GM23338 (cell line): ENCODE measurements around the gene MEGF9. TPM values are rescaled to one million over a fixed set of nuclear protein-coding genes. Genes with fewer than 3 reads are reported as not detected.

Source experiments
- ATAC-seq: fragments of 200-7000 bp; cut with Tn5 transposase; 3 replicates; pipeline ENCODE4 v1.9.1; 2020
- DNase-seq: peaks from one replicate; pipeline ENCODE4 v3.0.0-alpha.2; 2015; ENCODE audit warnings: low spot score
- H2AFZ ChIP-seq: fragments of 200-600 bp; sonication (generic); 2 replicates; pipeline ENCODE4 v1.8.0; 2016; ENCODE audit warnings: antibody characterized with exemption, mild to moderate bottlenecking, moderate library complexity
- H3F3A ChIP-seq: fragments of 200-600 bp; sonication (generic); replicated peaks from 2 replicates; pipeline ENCODE4 v1.8.0; 2017; ENCODE audit warnings: antibody characterized with exemption, mixed run types, low read depth
- H3K27ac ChIP-seq: fragments of 200-600 bp; sonication (generic); 2 replicates; pipeline ENCODE4 v1.6.1; 2016; ENCODE audit warnings: low read depth
- H3K27me3 ChIP-seq: fragments of 200-600 bp; sonication (generic); 2 replicates; pipeline ENCODE4 v1.8.0; 2016; ENCODE audit warnings: mild to moderate bottlenecking, mixed run types, moderate library complexity; ENCODE audit not compliant: insufficient read depth
- H3K36me3 ChIP-seq: fragments of 200-600 bp; sonication (generic); 2 replicates; pipeline ENCODE4 v1.8.0; 2016; ENCODE audit warnings: mild to moderate bottlenecking; ENCODE audit not compliant: insufficient read depth
- H3K4me1 ChIP-seq: fragments of 200-600 bp; sonication (generic); 2 replicates; pipeline ENCODE4 v1.8.0; 2016; ENCODE audit warnings: mild to moderate bottlenecking, moderate library complexity; ENCODE audit not compliant: insufficient read depth
- H3K4me2 ChIP-seq: fragments of 200-600 bp; sonication (generic); 2 replicates; pipeline ENCODE4 v1.7.1; 2017; ENCODE audit warnings: mixed run types
- H3K4me3 ChIP-seq: fragments of 200-600 bp; sonication (generic); 2 replicates; pipeline ENCODE4 v1.6.1; 2016; ENCODE audit warnings: mixed run types
- H3K79me2 ChIP-seq: fragments of 200-600 bp; sonication (generic); replicated peaks from 2 replicates; pipeline ENCODE4 v1.8.0; 2017; ENCODE audit warnings: mild to moderate bottlenecking; ENCODE audit not compliant: insufficient read depth
- H3K9me2 ChIP-seq: fragments of 200-600 bp; sonication (generic); 2 replicates; pipeline ENCODE4 v1.8.0; 2017; ENCODE audit not compliant: insufficient read depth
- H4K20me1 ChIP-seq: fragments of 200-600 bp; sonication (generic); replicated peaks from 2 replicates; pipeline ENCODE4 v1.8.0; 2017; ENCODE audit warnings: mild to moderate bottlenecking; ENCODE audit not compliant: insufficient read depth
- H3K27ac Mint-ChIP-seq: 2 replicates; pipeline ENCODE4 v1.8.0; 2020; ENCODE audit warnings: inconsistent platforms, mild to moderate bottlenecking, moderate library complexity, mixed read lengths
- H3K27me3 Mint-ChIP-seq: 3 replicates; pipeline ENCODE4 v1.8.0; 2022; ENCODE audit warnings: low read depth, mild to moderate bottlenecking, moderate library complexity, mixed read lengths, inconsistent platforms; ENCODE audit not compliant: insufficient read depth, poor library complexity
- H3K36me3 Mint-ChIP-seq: 3 replicates; pipeline ENCODE4 v1.8.0; 2021; ENCODE audit warnings: low read depth, mild to moderate bottlenecking, inconsistent platforms, moderate library complexity, mixed read lengths
- H3K4me1 Mint-ChIP-seq: 3 replicates; pipeline ENCODE4 v1.8.0; 2020; ENCODE audit warnings: mild to moderate bottlenecking, inconsistent platforms, mixed read lengths
- H3K4me3 Mint-ChIP-seq: 3 replicates; pipeline ENCODE4 v1.8.0; 2021; ENCODE audit warnings: moderate library complexity, mild to moderate bottlenecking, inconsistent platforms, mixed read lengths
- H3K9me3 Mint-ChIP-seq: 3 replicates; pipeline ENCODE4 v1.8.0; 2020; ENCODE audit warnings: moderate library complexity, mild to moderate bottlenecking, inconsistent platforms, mixed read lengths
- EZH2 ChIP-seq: fragments of 200-600 bp; sonication (generic); IDR thresholded peaks from one replicate; pipeline ENCODE4 v1.8.0; 2017; ENCODE audit warnings: antibody characterized with exemption, mild to moderate bottlenecking, low read depth; ENCODE audit not compliant: unreplicated experiment
- EZH2phosphoT487 ChIP-seq: fragments of 200-600 bp; sonication (generic); IDR thresholded peaks from one replicate; pipeline ENCODE4 v1.8.1; 2018; ENCODE audit warnings: antibody characterized with exemption; ENCODE audit not compliant: unreplicated experiment
- JUNB ChIP-seq: IDR thresholded peaks from one replicate; pipeline ENCODE4 v1.6.1; 2016; ENCODE audit warnings: antibody characterized with exemption; ENCODE audit not compliant: unreplicated experiment
- NANOG ChIP-seq: IDR thresholded peaks from 2 replicates; pipeline ENCODE4 v1.6.1; 2016; ENCODE audit warnings: antibody characterized with exemption, borderline replicate concordance
- POLR2AphosphoS5 ChIP-seq: IDR thresholded peaks from 2 replicates; pipeline ENCODE4 v1.6.1; 2016; ENCODE audit warnings: antibody characterized with exemption, low read depth
- STAT1 ChIP-seq: IDR thresholded peaks from one replicate; pipeline ENCODE4 v1.6.1; 2016; ENCODE audit warnings: antibody characterized with exemption; ENCODE audit not compliant: unreplicated experiment
- polyA plus RNA-seq: library from polyadenylated mRNA; unstranded; fragments of >200 nt; fragmentation: Nextera tagmentation; extraction: Ambion mirVana; gene quantifications from 2 replicates; pipeline ENCODE4 v1.2.1, GENCODE V29; 2016
- total RNA-seq: library from RNA; depleted of rRNA; stranded (reverse); fragments of >200 nt; shearing (Covaris generic); gene quantifications from 2 replicates; pipeline ENCODE4 v1.2.3, GENCODE V29; 2014
- TF ChIP-seq, protein P1 (sequence below): fragments of 250-450 bp; sonication (Bioruptor Pico); IDR thresholded peaks from 2 replicates; pipeline ENCODE4 v1.5.0; 2020; ENCODE audit warnings: mild to moderate bottlenecking, moderate library complexity
- TF ChIP-seq, protein P2 (sequence below): IDR thresholded peaks from one replicate; pipeline ENCODE4 v1.6.1; 2018; ENCODE audit warnings: antibody characterized with exemption; ENCODE audit not compliant: unreplicated experiment
- TF ChIP-seq, protein P3 (sequence below), 2 experiments: fragments of 200-600 bp in 1 of 2; sonication (generic) in 1 of 2; conservative IDR thresholded peaks; 2 replicates each; pipeline versions ENCODE4 v1.5.1 to v1.6.1; 2016 to 2017; ENCODE audit warnings: antibody characterized with exemption in 2 of 2, low read depth in 2 of 2, mild to moderate bottlenecking in 2 of 2, moderate library complexity in 1 of 2
- TF ChIP-seq, protein P4 (sequence below): IDR thresholded peaks from 2 replicates; pipeline ENCODE4 v1.6.1; 2016; ENCODE audit warnings: antibody characterized with exemption

Gene MEGF9
- total and polyA plus RNA-seq, 2 experiments from 2014 or later = 0.87 to 1.6 TPM

DNA sequence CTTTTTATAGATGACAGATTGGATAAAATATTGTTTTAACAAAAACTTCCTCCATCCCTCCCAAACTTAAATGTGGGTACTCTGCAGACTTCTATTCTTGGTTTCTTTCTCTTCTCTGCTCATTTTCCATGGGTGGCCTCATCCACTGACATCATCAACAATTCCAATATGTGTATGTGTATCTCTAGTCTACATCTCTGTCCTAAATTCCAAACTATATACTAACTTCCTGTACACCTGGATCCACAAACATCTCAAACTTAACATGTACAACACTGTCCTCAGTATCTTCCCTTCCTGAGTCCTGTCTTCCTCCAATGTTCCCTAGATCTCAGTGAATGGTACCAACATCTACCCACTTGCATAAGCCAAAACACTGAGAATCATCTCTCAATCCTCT, 105.8 kb downstream of the MEGF9 start:
- Histone ChIP-seq H3K4me3 (no peak overlapping the region), H2AFZ (no peak overlapping the region), H4K20me1 (no peaks in the 10 kb centered on the region), H3K9me2 (no peaks in the 10 kb centered on the region), H3K4me1 (no peaks in the 10 kb centered on the region), H3F3A (no peaks in the 10 kb centered on the region), H3K36me3 (no peaks in the 10 kb centered on the region), H3K27ac (no peak overlapping the region), H3K27me3 (no peaks in the 10 kb centered on the region), H3K4me2 (no peak overlapping the region), H3K79me2 (no peaks in the 10 kb centered on the region)
- TF ChIP-seq EZH2phosphoT487 (no peak), NANOG (no peak), POLR2AphosphoS5 (no peak), EZH2 (no peak), JUNB (no peak), STAT1 (no peak)
- TF ChIP-seq, protein P1, sequence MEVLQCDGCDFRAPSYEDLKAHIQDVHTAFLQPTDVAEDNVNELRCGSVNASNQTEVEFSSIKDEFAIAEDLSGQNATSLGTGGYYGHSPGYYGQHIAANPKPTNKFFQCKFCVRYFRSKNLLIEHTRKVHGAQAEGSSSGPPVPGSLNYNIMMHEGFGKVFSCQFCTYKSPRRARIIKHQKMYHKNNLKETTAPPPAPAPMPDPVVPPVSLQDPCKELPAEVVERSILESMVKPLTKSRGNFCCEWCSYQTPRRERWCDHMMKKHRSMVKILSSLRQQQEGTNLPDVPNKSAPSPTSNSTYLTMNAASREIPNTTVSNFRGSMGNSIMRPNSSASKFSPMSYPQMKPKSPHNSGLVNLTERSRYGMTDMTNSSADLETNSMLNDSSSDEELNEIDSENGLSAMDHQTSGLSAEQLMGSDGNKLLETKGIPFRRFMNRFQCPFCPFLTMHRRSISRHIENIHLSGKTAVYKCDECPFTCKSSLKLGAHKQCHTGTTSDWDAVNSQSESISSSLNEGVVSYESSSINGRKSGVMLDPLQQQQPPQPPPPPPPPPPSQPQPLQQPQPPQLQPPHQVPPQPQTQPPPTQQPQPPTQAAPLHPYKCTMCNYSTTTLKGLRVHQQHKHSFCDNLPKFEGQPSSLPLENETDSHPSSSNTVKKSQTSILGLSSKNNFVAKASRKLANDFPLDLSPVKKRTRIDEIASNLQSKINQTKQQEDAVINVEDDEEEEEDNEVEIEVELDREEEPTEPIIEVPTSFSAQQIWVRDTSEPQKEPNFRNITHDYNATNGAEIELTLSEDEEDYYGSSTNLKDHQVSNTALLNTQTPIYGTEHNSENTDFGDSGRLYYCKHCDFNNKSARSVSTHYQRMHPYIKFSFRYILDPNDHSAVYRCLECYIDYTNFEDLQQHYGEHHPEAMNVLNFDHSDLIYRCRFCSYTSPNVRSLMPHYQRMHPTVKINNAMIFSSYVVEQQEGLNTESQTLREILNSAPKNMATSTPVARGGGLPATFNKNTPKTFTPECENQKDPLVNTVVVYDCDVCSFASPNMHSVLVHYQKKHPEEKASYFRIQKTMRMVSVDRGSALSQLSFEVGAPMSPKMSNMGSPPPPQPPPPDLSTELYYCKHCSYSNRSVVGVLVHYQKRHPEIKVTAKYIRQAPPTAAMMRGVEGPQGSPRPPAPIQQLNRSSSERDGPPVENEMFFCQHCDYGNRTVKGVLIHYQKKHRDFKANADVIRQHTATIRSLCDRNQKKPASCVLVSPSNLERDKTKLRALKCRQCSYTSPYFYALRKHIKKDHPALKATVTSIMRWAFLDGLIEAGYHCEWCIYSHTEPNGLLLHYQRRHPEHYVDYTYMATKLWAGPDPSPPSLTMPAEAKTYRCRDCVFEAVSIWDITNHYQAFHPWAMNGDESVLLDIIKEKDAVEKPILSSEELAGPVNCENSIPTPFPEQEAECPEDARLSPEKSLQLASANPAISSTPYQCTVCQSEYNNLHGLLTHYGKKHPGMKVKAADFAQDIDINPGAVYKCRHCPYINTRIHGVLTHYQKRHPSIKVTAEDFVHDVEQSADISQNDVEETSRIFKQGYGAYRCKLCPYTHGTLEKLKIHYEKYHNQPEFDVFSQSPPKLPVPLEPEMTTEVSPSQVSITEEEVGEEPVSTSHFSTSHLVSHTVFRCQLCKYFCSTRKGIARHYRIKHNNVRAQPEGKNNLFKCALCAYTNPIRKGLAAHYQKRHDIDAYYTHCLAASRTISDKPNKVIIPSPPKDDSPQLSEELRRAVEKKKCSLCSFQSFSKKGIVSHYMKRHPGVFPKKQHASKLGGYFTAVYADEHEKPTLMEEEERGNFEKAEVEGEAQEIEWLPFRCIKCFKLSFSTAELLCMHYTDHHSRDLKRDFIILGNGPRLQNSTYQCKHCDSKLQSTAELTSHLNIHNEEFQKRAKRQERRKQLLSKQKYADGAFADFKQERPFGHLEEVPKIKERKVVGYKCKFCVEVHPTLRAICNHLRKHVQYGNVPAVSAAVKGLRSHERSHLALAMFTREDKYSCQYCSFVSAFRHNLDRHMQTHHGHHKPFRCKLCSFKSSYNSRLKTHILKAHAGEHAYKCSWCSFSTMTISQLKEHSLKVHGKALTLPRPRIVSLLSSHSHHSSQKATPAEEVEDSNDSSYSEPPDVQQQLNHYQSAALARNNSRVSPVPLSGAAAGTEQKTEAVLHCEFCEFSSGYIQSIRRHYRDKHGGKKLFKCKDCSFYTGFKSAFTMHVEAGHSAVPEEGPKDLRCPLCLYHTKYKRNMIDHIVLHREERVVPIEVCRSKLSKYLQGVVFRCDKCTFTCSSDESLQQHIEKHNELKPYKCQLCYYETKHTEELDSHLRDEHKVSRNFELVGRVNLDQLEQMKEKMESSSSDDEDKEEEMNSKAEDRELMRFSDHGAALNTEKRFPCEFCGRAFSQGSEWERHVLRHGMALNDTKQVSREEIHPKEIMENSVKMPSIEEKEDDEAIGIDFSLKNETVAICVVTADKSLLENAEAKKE (CRISPR knock-in tag) = no peak
- TF ChIP-seq, protein P2, sequence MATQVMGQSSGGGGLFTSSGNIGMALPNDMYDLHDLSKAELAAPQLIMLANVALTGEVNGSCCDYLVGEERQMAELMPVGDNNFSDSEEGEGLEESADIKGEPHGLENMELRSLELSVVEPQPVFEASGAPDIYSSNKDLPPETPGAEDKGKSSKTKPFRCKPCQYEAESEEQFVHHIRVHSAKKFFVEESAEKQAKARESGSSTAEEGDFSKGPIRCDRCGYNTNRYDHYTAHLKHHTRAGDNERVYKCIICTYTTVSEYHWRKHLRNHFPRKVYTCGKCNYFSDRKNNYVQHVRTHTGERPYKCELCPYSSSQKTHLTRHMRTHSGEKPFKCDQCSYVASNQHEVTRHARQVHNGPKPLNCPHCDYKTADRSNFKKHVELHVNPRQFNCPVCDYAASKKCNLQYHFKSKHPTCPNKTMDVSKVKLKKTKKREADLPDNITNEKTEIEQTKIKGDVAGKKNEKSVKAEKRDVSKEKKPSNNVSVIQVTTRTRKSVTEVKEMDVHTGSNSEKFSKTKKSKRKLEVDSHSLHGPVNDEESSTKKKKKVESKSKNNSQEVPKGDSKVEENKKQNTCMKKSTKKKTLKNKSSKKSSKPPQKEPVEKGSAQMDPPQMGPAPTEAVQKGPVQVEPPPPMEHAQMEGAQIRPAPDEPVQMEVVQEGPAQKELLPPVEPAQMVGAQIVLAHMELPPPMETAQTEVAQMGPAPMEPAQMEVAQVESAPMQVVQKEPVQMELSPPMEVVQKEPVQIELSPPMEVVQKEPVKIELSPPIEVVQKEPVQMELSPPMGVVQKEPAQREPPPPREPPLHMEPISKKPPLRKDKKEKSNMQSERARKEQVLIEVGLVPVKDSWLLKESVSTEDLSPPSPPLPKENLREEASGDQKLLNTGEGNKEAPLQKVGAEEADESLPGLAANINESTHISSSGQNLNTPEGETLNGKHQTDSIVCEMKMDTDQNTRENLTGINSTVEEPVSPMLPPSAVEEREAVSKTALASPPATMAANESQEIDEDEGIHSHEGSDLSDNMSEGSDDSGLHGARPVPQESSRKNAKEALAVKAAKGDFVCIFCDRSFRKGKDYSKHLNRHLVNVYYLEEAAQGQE = no peak
- TF ChIP-seq, protein P3, sequence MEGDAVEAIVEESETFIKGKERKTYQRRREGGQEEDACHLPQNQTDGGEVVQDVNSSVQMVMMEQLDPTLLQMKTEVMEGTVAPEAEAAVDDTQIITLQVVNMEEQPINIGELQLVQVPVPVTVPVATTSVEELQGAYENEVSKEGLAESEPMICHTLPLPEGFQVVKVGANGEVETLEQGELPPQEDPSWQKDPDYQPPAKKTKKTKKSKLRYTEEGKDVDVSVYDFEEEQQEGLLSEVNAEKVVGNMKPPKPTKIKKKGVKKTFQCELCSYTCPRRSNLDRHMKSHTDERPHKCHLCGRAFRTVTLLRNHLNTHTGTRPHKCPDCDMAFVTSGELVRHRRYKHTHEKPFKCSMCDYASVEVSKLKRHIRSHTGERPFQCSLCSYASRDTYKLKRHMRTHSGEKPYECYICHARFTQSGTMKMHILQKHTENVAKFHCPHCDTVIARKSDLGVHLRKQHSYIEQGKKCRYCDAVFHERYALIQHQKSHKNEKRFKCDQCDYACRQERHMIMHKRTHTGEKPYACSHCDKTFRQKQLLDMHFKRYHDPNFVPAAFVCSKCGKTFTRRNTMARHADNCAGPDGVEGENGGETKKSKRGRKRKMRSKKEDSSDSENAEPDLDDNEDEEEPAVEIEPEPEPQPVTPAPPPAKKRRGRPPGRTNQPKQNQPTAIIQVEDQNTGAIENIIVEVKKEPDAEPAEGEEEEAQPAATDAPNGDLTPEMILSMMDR (conservative IDR thresholded peaks at IDR 0.05; ENCODE audit: low read depth in 2 of 2) = no peak
- TF ChIP-seq, protein P4, sequence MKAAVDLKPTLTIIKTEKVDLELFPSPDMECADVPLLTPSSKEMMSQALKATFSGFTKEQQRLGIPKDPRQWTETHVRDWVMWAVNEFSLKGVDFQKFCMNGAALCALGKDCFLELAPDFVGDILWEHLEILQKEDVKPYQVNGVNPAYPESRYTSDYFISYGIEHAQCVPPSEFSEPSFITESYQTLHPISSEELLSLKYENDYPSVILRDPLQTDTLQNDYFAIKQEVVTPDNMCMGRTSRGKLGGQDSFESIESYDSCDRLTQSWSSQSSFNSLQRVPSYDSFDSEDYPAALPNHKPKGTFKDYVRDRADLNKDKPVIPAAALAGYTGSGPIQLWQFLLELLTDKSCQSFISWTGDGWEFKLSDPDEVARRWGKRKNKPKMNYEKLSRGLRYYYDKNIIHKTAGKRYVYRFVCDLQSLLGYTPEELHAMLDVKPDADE = no peak
- Mint-ChIP-seq H3K36me3 (no peaks in the 10 kb centered on the region), H3K27ac (no peak overlapping the region), H3K9me3 (no peaks in the 10 kb centered on the region), H3K4me1 (no peaks in the 10 kb centered on the region), H3K27me3 (peaks cover 3% of the 10 kb centered on the region), H3K4me3 (no peak overlapping the region)
- ATAC-seq (no peak), DNase-seq (no peak)
